Measurements from ENCODE around the gene MRPL52. TPM values are rescaled to one million over a fixed set of nuclear protein-coding genes. Genes with fewer than 3 reads are reported as not detected.
"Not testable (repeated sequence)": the region's sequence is repeated elsewhere in the genome, so short reads cannot be mapped to it uniquely, and the experiment has no call there.

MRPL52 gene
- total RNA-seq, 2 donors from 2014 or later = 192 to 204 TPM

GRCh38 chr14:22802860-22803686, 26.6 kb upstream of the MRPL52 start:
- Histone ChIP-seq H3K9me3 (ENCODE audit: control insufficient read depth, low read length) (no peaks in the 10 kb centered on the region), H3K9ac (ENCODE audit: extremely low read depth, low read length, poor library complexity, severe bottlenecking) (no peak overlapping the region), H3K36me3 (ENCODE audit: control insufficient read depth, insufficient read depth, low read length) (no peaks in the 10 kb centered on the region), H3K4me3 (ENCODE audit: low read length) (no peak overlapping the region), H3K4me1 (ENCODE audit: control insufficient read depth, insufficient read depth, low read length) (no peaks in the 10 kb centered on the region), H3K27ac (ENCODE audit: low read depth, low read length) (no peak overlapping the region), H3K27me3 (ENCODE audit: control insufficient read depth, insufficient read depth, low read length, poor library complexity, severe bottlenecking) (no peaks in the 10 kb centered on the region)
- Mint-ChIP-seq H3K36me3 (ENCODE audit: low read depth) (peaks cover 3% of the 10 kb centered on the region), H3K27me3 (ENCODE audit: insufficient read depth) (no peaks in the 10 kb centered on the region), H3K4me1 (peaks cover 9% of the 10 kb centered on the region), H3K27ac (no peak overlapping the region), H3K9me3 (no peaks in the 10 kb centered on the region), H3K4me3 (no peak overlapping the region)
- 87 to 88% methylated on average over 10 to 12 of the region's 12 CpGs for WGBS, 2 experiments (ENCODE audit: insufficient coverage in 1 of 2, insufficient read length in 1 of 2)
- DNase-seq = no peak
- TF ChIP-seq CTCF (conservative IDR thresholded peaks at IDR 0.05) = no peak

- H3K9me3 ChIP-seq (ENCODE audit: control insufficient read depth, low read length) = no peaks in the 10 kb centered on the region
- H3K36me3 Mint-ChIP-seq (ENCODE audit: low read depth) = peaks cover 3% of the 10 kb centered on the region
- no peaks in the 10 kb centered on the region for H3K4me1 ChIP-seq (ENCODE audit: control insufficient read depth, insufficient read depth, low read length)
- H3K4me3 ChIP-seq (ENCODE audit: low read length) = no peak overlapping the region
- H3K4me1 Mint-ChIP-seq = peaks cover 10% of the 10 kb centered on the region
- no peak overlapping the region for H3K9ac ChIP-seq (ENCODE audit: extremely low read depth, low read length, poor library complexity, severe bottlenecking)
- no peaks in the 10 kb centered on the region for H3K36me3 ChIP-seq (ENCODE audit: control insufficient read depth, insufficient read depth, low read length)
- H3K27me3 Mint-ChIP-seq (ENCODE audit: insufficient read depth) = no peaks in the 10 kb centered on the region
- no peak overlapping the region for H3K27ac ChIP-seq (ENCODE audit: low read depth, low read length)
- DNase-seq = no peak
- no peak overlapping the region for H3K27ac Mint-ChIP-seq
- no peaks in the 10 kb centered on the region for H3K27me3 ChIP-seq (ENCODE audit: control insufficient read depth, insufficient read depth, low read length, poor library complexity, severe bottlenecking)
- no peaks in the 10 kb centered on the region for H3K9me3 Mint-ChIP-seq
- no peak for TF ChIP-seq CTCF (conservative IDR thresholded peaks at IDR 0.05)
- no peak overlapping the region for H3K4me3 Mint-ChIP-seq
- 85 to 90% methylated on average over 2 to 3 of the region's 3 CpGs for WGBS, 2 experiments (ENCODE audit: insufficient coverage in 1 of 2, insufficient read length in 1 of 2)
Measured at GRCh38 chr14:22803687-22803974, 26.1 kb upstream of the MRPL52 start.

DNA sequence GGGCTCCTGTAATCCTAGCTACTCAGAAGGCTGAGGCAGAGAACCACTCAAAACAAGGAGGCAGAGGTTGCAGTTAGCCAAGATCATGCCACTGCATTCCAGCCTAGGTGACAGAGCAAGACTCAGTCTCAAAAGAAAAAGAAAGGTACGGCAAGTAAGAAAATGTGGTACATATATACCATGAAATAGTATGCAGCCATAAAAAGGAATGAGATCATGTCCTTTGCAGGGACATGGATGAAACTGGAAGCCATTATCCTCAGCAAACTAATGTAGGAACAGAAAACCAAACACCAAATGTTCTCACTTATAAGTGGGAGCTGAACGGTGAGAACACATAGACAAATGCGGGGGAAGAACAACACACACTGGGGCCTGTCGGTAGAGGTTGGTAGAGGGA, 24.5 kb upstream of the MRPL52 start:
- H3K27me3 Mint-ChIP-seq (ENCODE audit: insufficient read depth); H3K9ac ChIP-seq (ENCODE audit: extremely low read depth, low read length, poor library complexity, severe bottlenecking); H3K36me3 ChIP-seq (ENCODE audit: control insufficient read depth, insufficient read depth, low read length); H3K4me3 Mint-ChIP-seq; H3K27ac ChIP-seq (ENCODE audit: low read depth, low read length); H3K36me3 Mint-ChIP-seq (ENCODE audit: low read depth); H3K4me3 ChIP-seq (ENCODE audit: low read length); H3K4me1 ChIP-seq (ENCODE audit: control insufficient read depth, insufficient read depth, low read length); H3K27ac Mint-ChIP-seq; DNase-seq; H3K27me3 ChIP-seq (ENCODE audit: control insufficient read depth, insufficient read depth, low read length, poor library complexity, severe bottlenecking); H3K9me3 ChIP-seq (ENCODE audit: control insufficient read depth, low read length); H3K9me3 Mint-ChIP-seq: not testable (repeated sequence)
- 92 to 93% methylated on average over 1 to 4 of the region's 4 CpGs for WGBS, 2 experiments (ENCODE audit: insufficient coverage in 1 of 2, insufficient read length in 1 of 2)
- peaks cover 10% of the 10 kb centered on the region for H3K4me1 Mint-ChIP-seq
